COR-L47 (cell line): Measurements from ENCODE around the gene ZNF629.
"Not testable (repeated sequence)": the region's sequence is repeated elsewhere in the genome, so short reads cannot be mapped to it uniquely, and the experiment has no call there.

Source experiments
- DNase-seq: peaks from one replicate; lab custom pipeline; 2025; lab: John Stamatoyannopoulos, UW

Gene ZNF629

GRCh38 chr16:30786936-30787612, at the start of gene ZNF629:
Gene ZNF629, minus strand, starts transcription at chr16:30787205. Its CDS starts 2,723 bp downstream, at chr16:30784482.
- peak; percentile 63 for DNase-seq

GRCh38 chr16:30834130-30834740, 47.2 kb upstream of the ZNF629 start:
- DNase-seq = no peak

GRCh38 chr16:30830072-30830417, 43.0 kb upstream of the ZNF629 start:
- DNase-seq = no peak

GRCh38 chr16:30829130-30830071, 42.4 kb upstream of the ZNF629 start:
- no peak for DNase-seq

- no peak for DNase-seq
These were observed 34.9 kb upstream of the ZNF629 start for GRCh38 chr16:30821891-30822290.

- DNase-seq = not testable (repeated sequence)
These were observed 34.4 kb upstream of the ZNF629 start for GRCh38 chr16:30821441-30821840.

- no peak for DNase-seq
These were observed 34.0 kb upstream of the ZNF629 start for GRCh38 chr16:30820952-30821421.

GRCh38 chr16:30816769-30817168, 29.8 kb upstream of the ZNF629 start:
- DNase-seq = no peak

- no peak for DNase-seq
These were observed 26.8 kb upstream of the ZNF629 start for GRCh38 chr16:30813821-30814189.

GRCh38 chr16:30809675-30810074, 22.7 kb upstream of the ZNF629 start:
- DNase-seq = not testable (repeated sequence)

GRCh38 chr16:30808890-30809426, 22.0 kb upstream of the ZNF629 start:
- DNase-seq = not testable (repeated sequence)

GRCh38 chr16:30808146-30808545, 21.1 kb upstream of the ZNF629 start:
- DNase-seq = no peak

GRCh38 chr16:30805370-30806169, 18.6 kb upstream of the ZNF629 start:
- DNase-seq = peak; percentile 76

GRCh38 chr16:30805056-30805369, 18.0 kb upstream of the ZNF629 start:
- no peak for DNase-seq

GRCh38 chr16:30802936-30803335, 15.9 kb upstream of the ZNF629 start:
- no peak for DNase-seq

- DNase-seq = no peak
These were observed 10.8 kb upstream of the ZNF629 start for GRCh38 chr16:30797670-30798309.

- no peak for DNase-seq
These were observed 7.6 kb upstream of the ZNF629 start for GRCh38 chr16:30794634-30795033.

GRCh38 chr16:30793508-30794069, 6.6 kb upstream of the ZNF629 start:
- DNase-seq = no peak

- no peak for DNase-seq
These were observed 791 bp upstream of the ZNF629 start for GRCh38 chr16:30787613-30788378.
